Ascending aorta (tissue), 2 donors: ENCODE data around the gene NAA11. TPM values are rescaled to one million over a fixed set of nuclear protein-coding genes. Genes with fewer than 3 reads are reported as not detected.

Experiments used
- DNase-seq, 2 donors: peaks; one replicate each; pipeline ENCODE4 v3.0.0-alpha.2; 2019; ENCODE audit warnings: low spot score in 2 of 2
- H3K27ac ChIP-seq, 2 donors: fragments of 200-600 bp; sonication (generic); one replicate each; pipeline ENCODE4 v1.5.1; 2016 to 2017; ENCODE audit warnings: mild to moderate bottlenecking in 1 of 2
- H3K27me3 ChIP-seq: fragments of 200-600 bp; sonication (generic); one replicate; pipeline ENCODE4 v1.5.1; 2017
- H3K36me3 ChIP-seq, 2 donors: fragments of 200-600 bp; sonication (generic); one replicate each; pipeline ENCODE4 v1.5.1; 2016
- H3K4me1 ChIP-seq, 2 donors: fragments of 200-600 bp; sonication (generic); one replicate each; pipeline ENCODE4 v1.5.1; 2016 to 2017; ENCODE audit warnings: mild to moderate bottlenecking in 1 of 2
- H3K4me3 ChIP-seq, 2 donors: fragments of 200-600 bp; sonication (generic); one replicate each; pipeline ENCODE4 v1.5.1; 2016 to 2017; ENCODE audit warnings: mild to moderate bottlenecking in 1 of 2
- H3K9me3 ChIP-seq, 2 donors: fragments of 200-600 bp; sonication (generic); one replicate each; pipeline ENCODE4 v1.5.1; 2016
- intact Hi-C: fragments of 100-400 bp; cut with DNase I; formaldehyde crosslinking; loops from one replicate; pipeline ENCODE4 v1.15.1; 2023
- total RNA-seq: library from RNA; depleted of rRNA; stranded (reverse); fragments of >200 nt; gene quantifications from one replicate; pipeline ENCODE4 v1.1.0, GENCODE V29; 2016
- TF ChIP-seq, protein P1 (sequence below), 3 experiments: fragments of 200-600 bp in 2 of 3; fragments of 450-650 bp in 1 of 3; sonication (generic) in 2 of 3; IDR thresholded peaks; one replicate each; pipeline ENCODE4 v1.5.1; 2016 to 2019; ENCODE audit warnings: antibody characterized with exemption in 3 of 3, mild to moderate bottlenecking in 1 of 3, moderate library complexity in 1 of 3

NAA11 gene
- total RNA-seq, 1 donor from 2014 or later = not detected

DNA sequence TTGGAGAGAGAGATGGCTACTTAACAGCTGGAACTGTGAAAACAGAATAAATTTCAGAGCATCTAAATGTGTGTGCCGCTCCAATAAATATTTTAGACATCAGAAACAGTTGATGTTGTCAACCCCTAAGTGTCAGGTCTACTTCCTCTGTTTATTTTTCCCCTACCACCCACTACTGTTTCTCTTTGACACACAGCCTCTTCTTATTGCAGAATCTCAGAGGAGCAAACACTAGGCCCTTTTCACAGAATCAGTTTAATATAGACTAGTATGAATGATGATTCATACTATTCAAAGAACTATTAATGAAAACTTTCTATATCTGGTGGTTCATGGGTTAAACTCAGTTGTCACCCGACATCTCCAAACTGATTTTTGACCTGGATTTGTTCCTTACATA, 33.9 kb downstream of the NAA11 start:
- TF ChIP-seq, protein P1, sequence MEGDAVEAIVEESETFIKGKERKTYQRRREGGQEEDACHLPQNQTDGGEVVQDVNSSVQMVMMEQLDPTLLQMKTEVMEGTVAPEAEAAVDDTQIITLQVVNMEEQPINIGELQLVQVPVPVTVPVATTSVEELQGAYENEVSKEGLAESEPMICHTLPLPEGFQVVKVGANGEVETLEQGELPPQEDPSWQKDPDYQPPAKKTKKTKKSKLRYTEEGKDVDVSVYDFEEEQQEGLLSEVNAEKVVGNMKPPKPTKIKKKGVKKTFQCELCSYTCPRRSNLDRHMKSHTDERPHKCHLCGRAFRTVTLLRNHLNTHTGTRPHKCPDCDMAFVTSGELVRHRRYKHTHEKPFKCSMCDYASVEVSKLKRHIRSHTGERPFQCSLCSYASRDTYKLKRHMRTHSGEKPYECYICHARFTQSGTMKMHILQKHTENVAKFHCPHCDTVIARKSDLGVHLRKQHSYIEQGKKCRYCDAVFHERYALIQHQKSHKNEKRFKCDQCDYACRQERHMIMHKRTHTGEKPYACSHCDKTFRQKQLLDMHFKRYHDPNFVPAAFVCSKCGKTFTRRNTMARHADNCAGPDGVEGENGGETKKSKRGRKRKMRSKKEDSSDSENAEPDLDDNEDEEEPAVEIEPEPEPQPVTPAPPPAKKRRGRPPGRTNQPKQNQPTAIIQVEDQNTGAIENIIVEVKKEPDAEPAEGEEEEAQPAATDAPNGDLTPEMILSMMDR (IDR thresholded peaks at IDR 0.05) = no peak
- no peak for DNase-seq
- intact Hi-C loops = no loop called here
- H3K27ac ChIP-seq = no peak overlapping the region
- no peaks in the 10 kb centered on the region for H3K4me1 ChIP-seq
- no peaks in the 10 kb centered on the region for H3K36me3 ChIP-seq
- H3K27me3 ChIP-seq = no peaks in the 10 kb centered on the region
- no peak overlapping the region for H3K4me3 ChIP-seq
- no peaks in the 10 kb centered on the region for H3K9me3 ChIP-seq

DNA sequence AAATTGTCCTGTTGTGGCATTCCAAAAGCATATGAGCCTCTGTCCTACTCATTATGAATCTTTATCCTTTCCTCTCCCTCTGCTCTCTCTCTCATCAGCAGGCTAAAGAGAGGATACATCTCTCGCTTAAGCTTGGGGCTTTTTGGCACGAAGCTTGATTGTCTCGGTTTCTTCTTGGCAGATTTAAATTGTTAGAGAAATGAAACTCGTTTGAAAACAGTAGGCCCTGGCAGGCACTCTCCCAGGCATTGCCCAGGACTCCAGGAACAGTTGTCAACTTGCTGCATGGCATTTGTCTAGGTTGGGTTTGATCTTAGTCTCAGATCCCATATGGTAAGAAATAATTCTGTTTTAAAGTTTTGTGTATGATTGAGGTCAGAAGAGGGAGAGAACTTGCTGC, 35.5 kb downstream of the NAA11 start:
- H3K9me3 ChIP-seq = no peaks in the 10 kb centered on the region
- no peaks in the 10 kb centered on the region for H3K4me1 ChIP-seq
- H3K27me3 ChIP-seq = no peaks in the 10 kb centered on the region
- H3K4me3 ChIP-seq = no peak overlapping the region
- intact Hi-C loops = no loop called here
- TF ChIP-seq, protein P1 (IDR thresholded peaks at IDR 0.05) = no peak
- no peaks in the 10 kb centered on the region for H3K36me3 ChIP-seq
- no peak for DNase-seq
- no peak overlapping the region for H3K27ac ChIP-seq

DNA sequence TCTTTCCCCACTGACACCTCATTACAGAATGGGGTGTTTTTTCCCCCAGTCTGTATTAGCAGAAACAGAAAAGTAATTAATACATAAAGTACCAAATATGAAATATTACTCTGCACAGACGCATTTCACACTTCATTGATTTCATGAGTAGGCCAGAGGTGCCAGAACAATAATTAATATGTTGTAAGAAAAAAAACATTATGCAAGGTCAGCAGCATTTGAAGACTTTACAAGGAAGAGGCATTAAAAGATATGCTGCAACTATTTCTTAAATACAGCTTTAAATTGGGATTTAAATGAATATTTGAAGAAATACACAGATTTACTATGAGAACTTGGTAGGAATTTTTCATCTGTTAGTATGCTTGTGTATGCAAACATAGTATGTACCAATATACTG, 37.7 kb downstream of the NAA11 start:
- TF ChIP-seq, protein P1 (IDR thresholded peaks at IDR 0.05) = no peak
- no peak overlapping the region for H3K4me3 ChIP-seq
- no peaks in the 10 kb centered on the region for H3K9me3 ChIP-seq
- no peak for DNase-seq
- H3K27me3 ChIP-seq = no peaks in the 10 kb centered on the region
- intact Hi-C loops = no loop called here
- H3K4me1 ChIP-seq = no peaks in the 10 kb centered on the region
- H3K36me3 ChIP-seq = no peaks in the 10 kb centered on the region
- no peak overlapping the region for H3K27ac ChIP-seq

DNA sequence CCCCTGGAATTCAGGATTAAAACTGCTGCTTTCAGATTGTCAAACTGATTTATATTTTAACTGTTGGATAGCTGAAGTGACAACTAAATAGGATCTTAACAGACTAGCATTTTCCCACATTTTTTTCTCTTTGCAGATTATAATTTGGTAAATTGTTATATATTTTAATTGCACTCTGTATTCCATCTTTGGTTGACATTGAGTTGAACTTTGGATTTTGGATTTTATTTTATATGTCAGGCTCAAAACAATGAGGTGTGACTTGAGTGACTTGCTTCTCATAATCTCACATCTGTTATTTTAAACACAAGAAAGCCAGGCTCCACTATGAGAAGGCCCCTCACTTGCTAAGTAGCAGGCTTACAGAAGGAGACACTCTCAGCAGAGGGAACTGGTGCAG, 38.1 kb downstream of the NAA11 start:
- Histone ChIP-seq H3K27me3 (no peaks in the 10 kb centered on the region), H3K36me3 (no peaks in the 10 kb centered on the region), H3K9me3 (no peaks in the 10 kb centered on the region), H3K27ac (no peak overlapping the region), H3K4me3 (no peak overlapping the region), H3K4me1 (no peaks in the 10 kb centered on the region)
- TF ChIP-seq, protein P1 (IDR thresholded peaks at IDR 0.05) = no peak
- DNase-seq = no peak
- intact Hi-C loops = no loop called here

DNA sequence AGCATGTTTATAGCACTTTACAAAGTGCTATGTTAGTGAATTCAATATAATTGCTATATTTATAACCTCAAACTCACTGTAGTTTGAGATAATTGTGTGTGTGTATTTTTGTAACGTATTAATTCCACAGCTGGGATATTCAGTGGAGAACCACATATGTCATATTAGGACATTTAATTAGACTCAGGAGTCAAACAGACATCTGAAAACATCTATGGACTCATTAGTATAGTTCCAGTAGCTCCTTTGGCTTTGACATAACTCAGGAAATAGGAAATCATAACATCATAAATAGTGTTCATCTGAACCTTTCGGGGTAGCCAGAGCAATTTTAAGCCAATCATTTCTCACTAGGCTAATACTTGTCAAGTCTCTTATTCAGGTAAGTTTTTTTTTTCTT, 38.8 kb downstream of the NAA11 start:
- Histone ChIP-seq H3K4me3 (no peak overlapping the region), H3K9me3 (no peaks in the 10 kb centered on the region), H3K27ac (no peak overlapping the region), H3K27me3 (no peaks in the 10 kb centered on the region), H3K36me3 (no peaks in the 10 kb centered on the region), H3K4me1 (no peaks in the 10 kb centered on the region)
- intact Hi-C loops = no loop called here
- TF ChIP-seq, protein P1 (IDR thresholded peaks at IDR 0.05) = no peak
- no peak for DNase-seq
